Measurements from ENCODE around the gene TYMS. TPM values are rescaled to one million over a fixed set of nuclear protein-coding genes. Genes with fewer than 3 reads are reported as not detected.

Gene TYMS
- total and polyA plus RNA-seq, 9 of the 15 experiments (the other 6 are each of a cell fraction or from before 2014, with no cell fraction given) = 69.1 to 409 (median 175) TPM

- TF ChIP-seq ZC3H4 (CRISPR knock-in tag; IDR thresholded peaks at IDR 0.05; ENCODE audit: borderline replicate concordance) (no peak), KDM2B (CRISPR knock-in tag; IDR thresholded peaks at IDR 0.05) (no peak), KLF1 (tag; IDR thresholded peaks at IDR 0.05) (no peak), TOE1 (IDR thresholded peaks at IDR 0.05; ENCODE audit: borderline replicate concordance) (no peak), TOE1 (CRISPR knock-in tag; IDR thresholded peaks at IDR 0.05; ENCODE audit: borderline replicate concordance, low read depth) (no peak), RCOR1 (IDR thresholded peaks at IDR 0.05; ENCODE audit: borderline replicate concordance in 1 of 2, low read depth in 2 of 2, low read length in 2 of 2) (peak in 1 of 2 experiments; percentile 60; a peak in 1 of 4 replicates), CREM (IDR thresholded peaks at IDR 0.05; ENCODE audit: low read depth) (no peak), HMG20A (CRISPR knock-in tag; conservative IDR thresholded peaks at IDR 0.05) (no peak), SMAD3 (CRISPR knock-in tag; conservative IDR thresholded peaks at IDR 0.05) (no peak), ZBTB1 (CRISPR knock-in tag; IDR thresholded peaks at IDR 0.05; ENCODE audit: borderline replicate concordance, low read depth) (no peak), HMG20B (CRISPR knock-in tag; IDR thresholded peaks at IDR 0.05) (no peak), ZFP30 (CRISPR knock-in tag; IDR thresholded peaks at IDR 0.05; ENCODE audit: borderline replicate concordance) (no peak), SMAD4 (CRISPR knock-in tag; conservative IDR thresholded peaks at IDR 0.05) (no peak), NFE2L1 (tag; IDR thresholded peaks at IDR 0.05; ENCODE audit: borderline replicate concordance, low read depth) (no peak), SRSF1 (IDR thresholded peaks at IDR 0.05; ENCODE audit: low read depth, low read length) (no peak), XRCC4 (IDR thresholded peaks at IDR 0.05; ENCODE audit: extremely low read depth, insufficient read depth, insufficient read length) (no peak), NELFE (IDR thresholded peaks at IDR 0.05; ENCODE audit: insufficient read depth, insufficient read length) (no peak), LCOR (CRISPR knock-in tag; IDR thresholded peaks at IDR 0.05) (no peak), JUN (IDR thresholded peaks at IDR 0.05; ENCODE audit: borderline replicate concordance, low read depth, low read length) (no peak), JUN (CRISPR knock-in tag; IDR thresholded peaks at IDR 0.05; ENCODE audit: borderline replicate concordance) (no peak), HDAC6 (IDR thresholded peaks at IDR 0.05; ENCODE audit: low read depth, low read length) (no peak), CCAR2 (IDR thresholded peaks at IDR 0.05; ENCODE audit: low read depth, low read length) (no peak), ARID1B (IDR thresholded peaks at IDR 0.05) (peak; percentile 44; the same call in 1 of the 2 replicates), CBFA2T3 (IDR thresholded peaks at IDR 0.05) (peak; percentile 55; the same call in 1 of the 2 replicates), CEBPZ (IDR thresholded peaks at IDR 0.05; ENCODE audit: borderline replicate concordance, low read depth, low read length) (no peak), ZNF75A (CRISPR knock-in tag; IDR thresholded peaks at IDR 0.05) (no peak), ZNF212 (CRISPR knock-in tag; IDR thresholded peaks at IDR 0.05) (no peak)
Measured at GRCh38 chr18:629269-630150, 27.9 kb upstream of the TYMS start (continued).
